ENCODE measurements around the gene SLAMF1.
A peak's percentile ranks its signal among the peaks of the same experiment; 100 is the strongest.
"Not testable (repeated sequence)": the region's sequence is repeated elsewhere in the genome, so short reads cannot be mapped to it uniquely, and the experiment has no call there.

The SLAMF1 gene

DNA sequence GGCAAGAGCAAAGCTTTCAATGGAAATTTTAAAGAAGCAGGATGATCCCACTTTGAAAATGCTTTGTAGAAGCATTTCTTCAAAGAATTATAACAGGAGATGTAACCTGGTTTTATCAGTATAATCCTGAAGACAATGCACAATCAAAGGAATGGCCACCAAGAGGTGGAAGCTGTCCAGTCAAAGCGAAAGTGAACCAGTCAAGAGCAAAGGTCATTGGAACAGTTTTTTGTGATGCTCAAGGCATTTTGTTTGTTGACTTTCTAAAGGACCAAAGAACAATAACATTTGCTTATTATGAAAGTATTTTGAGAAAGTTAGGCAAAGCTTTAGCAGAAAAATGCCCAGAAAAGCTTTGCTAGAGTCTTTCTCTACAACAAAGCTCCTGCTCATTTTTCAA, 62.1 kb downstream of the SLAMF1 start:
- H3K27me3 Mint-ChIP-seq = no peaks in the 10 kb centered on the region
- H3K27ac Mint-ChIP-seq = peak overlapping the region; percentile 45
- peaks cover 14% of the 10 kb centered on the region for H3K36me3 Mint-ChIP-seq (ENCODE audit: low read depth)
- peaks cover 12% of the 10 kb centered on the region for H3K9me3 Mint-ChIP-seq
- H3K4me3 Mint-ChIP-seq = peak overlapping the region; percentile 17
- H3K4me1 Mint-ChIP-seq (ENCODE audit: low read depth) = peaks cover 55% of the 10 kb centered on the region

DNA sequence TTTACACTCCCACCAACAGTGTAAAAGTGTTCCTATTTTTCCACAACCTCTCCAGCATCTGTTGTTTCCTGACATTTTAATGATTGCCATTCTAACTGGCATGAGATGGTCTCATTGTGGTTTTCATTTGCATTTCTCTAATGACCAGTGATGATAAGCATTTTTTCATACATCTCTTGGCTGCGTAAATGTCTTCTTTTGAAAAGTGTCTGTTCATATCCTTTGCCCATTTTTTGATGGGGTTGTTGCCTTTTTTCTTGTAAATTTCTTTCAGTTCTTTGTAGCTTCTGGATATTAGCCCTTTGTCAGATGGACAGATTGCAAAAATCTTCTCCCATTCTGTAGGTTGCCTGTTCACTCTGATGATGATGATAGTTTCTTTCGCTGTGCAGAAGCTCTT, 63.9 kb downstream of the SLAMF1 start:
- H3K4me1 Mint-ChIP-seq (ENCODE audit: low read depth) = peaks cover 63% of the 10 kb centered on the region
- H3K9me3 Mint-ChIP-seq = peaks cover 12% of the 10 kb centered on the region
- not testable (repeated sequence) for H3K27ac Mint-ChIP-seq, H3K4me3 Mint-ChIP-seq, H3K27me3 Mint-ChIP-seq
- peaks cover 18% of the 10 kb centered on the region for H3K36me3 Mint-ChIP-seq (ENCODE audit: low read depth)

DNA sequence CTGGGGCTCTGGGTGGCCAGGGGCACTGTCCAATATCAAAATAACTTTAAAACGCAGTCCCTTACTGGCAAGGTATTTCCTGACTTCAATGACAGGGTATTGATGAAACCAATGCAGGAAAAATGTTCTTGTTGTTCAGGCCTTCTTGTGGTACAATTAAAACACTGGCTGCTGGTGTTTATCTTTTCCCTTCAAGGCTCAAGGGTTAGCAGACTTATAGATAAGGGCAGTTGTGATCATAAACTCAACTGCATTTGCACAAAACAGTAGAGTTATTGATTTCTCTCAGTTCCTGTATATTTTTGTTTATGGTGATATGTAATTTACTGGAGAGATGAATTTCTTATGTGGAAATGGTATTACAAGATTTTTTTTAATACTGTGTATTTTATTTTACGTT, 64.9 kb downstream of the SLAMF1 start:
- H3K27me3 Mint-ChIP-seq = no peaks in the 10 kb centered on the region
- peaks cover 12% of the 10 kb centered on the region for H3K9me3 Mint-ChIP-seq
- peaks cover 26% of the 10 kb centered on the region for H3K36me3 Mint-ChIP-seq (ENCODE audit: low read depth)
- peak overlapping the region; percentile 78 for H3K27ac Mint-ChIP-seq
- no peak overlapping the region for H3K4me3 Mint-ChIP-seq
- H3K4me1 Mint-ChIP-seq (ENCODE audit: low read depth) = peaks cover 73% of the 10 kb centered on the region

DNA sequence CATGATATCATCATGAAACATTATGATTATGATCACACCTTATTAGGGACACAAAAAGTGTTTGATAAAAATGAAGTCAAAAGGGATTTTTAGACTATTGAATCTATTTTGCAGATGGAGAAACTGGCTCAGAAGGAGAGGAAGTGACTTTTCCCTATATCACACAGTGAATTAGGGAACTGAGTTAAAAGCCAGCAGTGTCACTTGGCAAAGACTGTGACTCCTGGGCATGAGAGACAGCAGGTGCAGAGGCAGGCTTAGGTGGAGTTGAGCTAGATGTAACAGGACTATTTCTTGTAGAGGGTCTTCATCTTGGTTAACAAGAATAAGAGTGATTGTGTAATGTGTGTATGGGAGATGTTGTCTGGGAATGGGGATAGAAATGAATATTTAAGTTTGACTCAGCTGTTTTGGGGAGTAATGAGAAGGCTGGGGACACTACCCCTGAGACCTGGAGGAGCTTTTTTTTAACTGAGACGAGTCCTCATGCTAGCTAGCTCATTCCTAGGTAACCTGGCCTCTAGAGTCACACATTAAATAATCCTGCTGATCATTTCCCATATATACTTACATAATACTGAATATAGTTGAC, 66.5 kb downstream of the SLAMF1 start:
- Mint-ChIP-seq H3K36me3 (ENCODE audit: low read depth) (peaks cover 26% of the 10 kb centered on the region), H3K9me3 (peaks cover 12% of the 10 kb centered on the region), H3K27ac (peak overlapping the region; percentile 78), H3K27me3 (no peaks in the 10 kb centered on the region), H3K4me3 (peak overlapping the region; percentile 33), H3K4me1 (ENCODE audit: low read depth) (peaks cover 80% of the 10 kb centered on the region)

DNA sequence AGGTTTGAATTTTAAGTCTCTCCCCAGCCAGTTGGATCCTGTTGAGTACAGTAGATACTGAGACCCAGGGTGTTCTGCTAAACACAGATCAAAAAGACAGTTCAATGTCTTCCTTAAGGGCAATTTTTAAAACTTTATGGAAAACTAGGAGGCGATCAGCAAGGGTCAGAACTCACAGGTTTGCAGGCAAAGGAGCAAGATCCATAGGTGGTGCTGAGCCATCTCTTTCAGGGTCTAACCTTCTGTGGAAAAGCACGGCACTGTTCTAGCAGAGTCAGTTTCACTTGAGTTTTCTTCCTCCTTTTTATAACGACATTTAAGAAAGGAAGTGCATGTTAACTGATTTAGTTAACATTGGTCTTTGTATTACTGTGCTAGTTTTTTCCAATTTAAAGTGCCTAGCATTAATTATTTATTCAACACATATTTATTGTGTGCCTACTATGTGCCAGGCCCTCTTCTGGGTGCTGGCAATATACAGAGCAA, 67.6 kb downstream of the SLAMF1 start, which contains the start of gene CD84:
CD84 (minus strand) TSS at position 281 of the 486 bp plus-strand sequence; CDS start at position 222, 59 bp downstream.
- H3K4me3 Mint-ChIP-seq = peak within 1 kb of the TSS; percentile 89
- no peaks in the 10 kb centered on the region for H3K27me3 Mint-ChIP-seq
- peaks cover 26% of the 10 kb centered on the region for H3K36me3 Mint-ChIP-seq (ENCODE audit: low read depth)
- peaks cover 12% of the 10 kb centered on the region for H3K9me3 Mint-ChIP-seq
- H3K4me1 Mint-ChIP-seq (ENCODE audit: low read depth) = peaks cover 80% of the 10 kb centered on the region
- H3K27ac Mint-ChIP-seq = peak within 1 kb of the TSS; percentile 99

DNA sequence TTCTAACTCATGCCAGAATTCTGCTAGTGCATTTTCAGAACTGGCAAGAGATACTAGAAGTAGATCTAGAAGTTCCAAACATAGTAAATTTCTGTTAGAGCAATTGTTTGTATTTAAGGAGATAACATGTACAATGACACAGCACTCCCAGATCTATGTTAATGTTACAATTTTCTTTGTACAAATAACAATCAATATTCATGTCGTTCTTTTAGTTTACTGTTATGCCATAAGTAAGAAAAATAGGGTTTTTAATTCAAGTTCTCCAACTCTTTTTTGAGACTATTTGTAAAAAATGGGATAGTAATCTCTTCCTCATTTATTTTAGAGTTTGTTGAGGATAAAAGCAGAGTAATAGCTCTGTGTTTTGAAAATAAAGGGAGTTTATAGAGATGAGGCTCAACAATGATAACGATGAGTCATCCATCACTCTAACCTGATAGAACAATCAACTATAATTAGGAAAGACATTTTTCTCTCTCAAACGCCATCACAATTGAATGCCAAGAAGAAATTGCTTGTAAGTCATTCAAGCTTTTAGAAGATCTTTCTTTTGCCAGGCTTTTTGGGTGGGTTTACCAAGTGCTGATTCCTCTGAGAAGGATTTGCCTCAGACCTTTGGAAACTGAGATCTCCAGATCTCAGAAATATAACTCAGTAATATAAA, 68.2 kb downstream of the SLAMF1 start:
- Mint-ChIP-seq H3K9me3 (peaks cover 7% of the 10 kb centered on the region), H3K4me1 (ENCODE audit: low read depth) (peaks cover 80% of the 10 kb centered on the region), H3K4me3 (peak overlapping the region; percentile 89), H3K36me3 (ENCODE audit: low read depth) (peaks cover 22% of the 10 kb centered on the region), H3K27me3 (no peaks in the 10 kb centered on the region), H3K27ac (peak overlapping the region; percentile 99)

DNA sequence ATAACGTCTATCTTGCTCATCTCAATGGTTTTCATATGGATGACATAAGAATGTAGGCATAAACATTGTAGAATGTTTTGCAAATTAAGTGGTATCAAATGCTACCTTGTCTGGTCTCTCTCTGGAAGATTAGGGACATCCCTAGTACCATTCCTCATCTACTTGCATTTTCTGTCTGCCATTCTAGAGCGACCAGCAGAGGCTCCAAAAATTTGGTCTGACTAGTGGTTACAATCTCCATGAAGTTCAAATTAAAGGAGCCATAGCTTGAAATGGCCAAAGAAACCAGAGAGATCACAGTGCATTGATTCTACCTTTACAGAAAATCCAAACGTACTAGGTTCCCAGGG, 68.7 kb downstream of the SLAMF1 start:
- Mint-ChIP-seq H3K4me1 (ENCODE audit: low read depth) (peaks cover 83% of the 10 kb centered on the region), H3K27me3 (no peaks in the 10 kb centered on the region), H3K9me3 (peaks cover 3% of the 10 kb centered on the region), H3K36me3 (ENCODE audit: low read depth) (peaks cover 22% of the 10 kb centered on the region), H3K4me3 (peak overlapping the region; percentile 89), H3K27ac (peak overlapping the region; percentile 99)

DNA sequence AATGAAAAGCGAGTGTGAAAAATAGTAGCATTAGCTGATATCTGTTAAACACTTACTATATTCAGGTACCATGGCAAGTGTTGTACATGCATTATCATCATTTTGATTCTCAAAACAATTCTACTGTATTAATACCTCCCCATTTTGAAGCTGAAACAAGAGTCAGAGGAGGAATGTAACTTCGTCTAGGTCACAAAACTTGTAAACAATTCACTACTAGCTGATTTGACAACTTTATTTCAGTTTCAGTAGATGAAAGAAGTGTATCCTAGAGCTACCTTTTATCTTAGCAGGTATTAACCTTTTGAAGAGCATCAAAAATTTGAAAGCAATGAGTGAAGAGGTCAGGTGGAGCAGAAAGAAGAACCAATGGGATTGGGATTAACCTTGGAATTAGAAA, 69.2 kb downstream of the SLAMF1 start:
- Mint-ChIP-seq H3K36me3 (ENCODE audit: low read depth) (peaks cover 23% of the 10 kb centered on the region), H3K4me3 (peak overlapping the region; percentile 89), H3K4me1 (ENCODE audit: low read depth) (peaks cover 88% of the 10 kb centered on the region), H3K9me3 (no peaks in the 10 kb centered on the region), H3K27me3 (no peaks in the 10 kb centered on the region), H3K27ac (peak overlapping the region; percentile 99)

DNA sequence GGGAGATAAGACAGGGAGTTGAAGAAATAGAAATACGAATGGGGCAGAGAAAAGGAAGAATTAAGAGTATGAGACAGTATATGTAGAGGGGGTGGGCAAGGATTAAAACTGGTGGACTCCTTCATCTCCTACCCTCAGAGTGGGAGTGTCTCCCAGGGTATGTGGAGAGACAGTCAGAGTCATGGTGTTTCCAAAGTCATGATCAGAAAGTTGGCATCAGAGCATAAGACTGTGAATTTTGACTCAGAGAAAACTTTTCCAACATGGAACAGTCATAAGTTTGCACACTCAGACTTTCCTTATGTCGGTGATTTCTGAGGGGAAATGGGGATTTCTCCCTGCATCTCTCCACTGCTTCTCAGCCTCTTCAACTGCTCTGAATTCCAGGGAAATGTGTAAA, 70.0 kb downstream of the SLAMF1 start:
- H3K4me3 Mint-ChIP-seq = peak overlapping the region; percentile 89
- peaks cover 94% of the 10 kb centered on the region for H3K4me1 Mint-ChIP-seq (ENCODE audit: low read depth)
- peaks cover 28% of the 10 kb centered on the region for H3K36me3 Mint-ChIP-seq (ENCODE audit: low read depth)

DNA sequence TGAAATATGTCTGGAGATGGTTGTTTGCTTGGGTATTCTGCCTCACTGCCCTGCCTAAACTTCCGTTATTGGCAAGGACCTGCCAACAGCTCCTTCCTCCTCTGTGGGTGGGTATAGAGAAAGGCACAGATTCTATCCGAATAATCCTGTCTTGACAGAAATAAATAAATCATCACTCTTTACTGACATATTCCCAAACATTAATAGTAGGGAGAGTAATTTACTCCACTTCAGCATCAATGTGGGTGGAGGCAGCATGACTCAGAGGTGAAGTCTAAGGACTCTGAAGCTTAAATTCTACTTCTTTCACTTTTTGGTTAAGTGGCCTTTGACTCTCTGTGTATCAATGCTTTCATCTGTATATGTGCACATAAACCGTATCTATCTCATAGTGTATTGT, 70.5 kb downstream of the SLAMF1 start:
- H3K27ac Mint-ChIP-seq = peak overlapping the region; percentile 99
- peaks cover 94% of the 10 kb centered on the region for H3K4me1 Mint-ChIP-seq (ENCODE audit: low read depth)
- H3K9me3 Mint-ChIP-seq = peaks cover 7% of the 10 kb centered on the region
- peak overlapping the region; percentile 89 for H3K4me3 Mint-ChIP-seq
- H3K36me3 Mint-ChIP-seq (ENCODE audit: low read depth) = peaks cover 33% of the 10 kb centered on the region
- no peaks in the 10 kb centered on the region for H3K27me3 Mint-ChIP-seq

More for the DNA sequence above, 70.0 kb downstream of the SLAMF1 start:
- no peaks in the 10 kb centered on the region for H3K27me3 Mint-ChIP-seq
- peaks cover 5% of the 10 kb centered on the region for H3K9me3 Mint-ChIP-seq
- H3K27ac Mint-ChIP-seq = peak overlapping the region; percentile 99

DNA sequence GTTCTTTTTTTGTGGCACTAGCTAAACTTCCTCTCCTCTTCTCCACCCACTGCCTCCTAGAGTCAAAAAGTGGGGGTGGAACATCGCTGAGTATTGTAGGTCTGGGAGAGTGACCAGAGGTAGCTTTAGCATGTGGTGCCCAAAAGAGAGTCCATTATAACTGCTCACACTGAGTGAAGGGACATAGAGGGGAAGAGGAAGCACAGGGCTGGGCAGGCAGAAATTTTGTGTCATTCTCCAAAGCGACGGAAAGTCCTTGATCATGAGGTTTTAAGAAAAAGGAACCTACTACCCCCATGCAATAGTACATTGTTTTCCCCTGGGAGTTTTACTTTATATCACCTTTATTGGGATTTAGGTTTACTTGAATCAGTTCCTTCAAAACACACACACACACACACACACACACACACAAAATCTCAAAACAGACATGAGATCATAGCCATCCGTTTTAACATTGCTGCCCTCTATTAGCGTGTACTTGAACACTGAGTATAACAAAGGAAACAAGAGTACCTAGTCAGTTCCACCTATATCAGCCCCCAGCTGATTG, 71.7 kb downstream of the SLAMF1 start:
- Mint-ChIP-seq H3K27me3 (no peaks in the 10 kb centered on the region), H3K9me3 (peaks cover 12% of the 10 kb centered on the region), H3K36me3 (ENCODE audit: low read depth) (peaks cover 41% of the 10 kb centered on the region), H3K4me1 (ENCODE audit: low read depth) (peaks cover 94% of the 10 kb centered on the region), H3K4me3 (peak overlapping the region; percentile 89), H3K27ac (peak overlapping the region; percentile 99)

DNA sequence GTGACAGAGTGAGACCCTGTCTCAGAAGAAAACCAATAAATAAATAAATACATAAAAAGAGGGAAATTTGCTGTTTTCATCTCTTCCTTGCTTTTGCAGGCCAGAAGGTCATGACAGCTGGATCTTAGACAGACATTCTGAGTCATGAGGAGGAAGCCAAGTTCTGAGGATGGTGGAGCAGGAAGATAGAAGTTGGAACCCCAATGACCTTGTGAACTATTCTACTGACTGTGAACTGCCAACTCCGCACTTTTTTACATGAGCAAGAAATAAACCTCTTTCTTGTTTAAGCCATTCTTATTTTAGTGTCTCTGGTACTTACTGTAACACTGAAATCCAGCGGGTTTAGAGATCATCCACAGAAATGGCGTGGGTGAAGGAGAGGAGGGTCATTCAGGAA, 76.0 kb downstream of the SLAMF1 start:
- Mint-ChIP-seq H3K36me3 (ENCODE audit: low read depth) (peaks cover 53% of the 10 kb centered on the region), H3K4me1 (ENCODE audit: low read depth) (peaks cover 100% of the 10 kb centered on the region), H3K27me3 (no peaks in the 10 kb centered on the region), H3K9me3 (peaks cover 12% of the 10 kb centered on the region), H3K4me3 (no peak overlapping the region), H3K27ac (peak overlapping the region; percentile 99)

DNA sequence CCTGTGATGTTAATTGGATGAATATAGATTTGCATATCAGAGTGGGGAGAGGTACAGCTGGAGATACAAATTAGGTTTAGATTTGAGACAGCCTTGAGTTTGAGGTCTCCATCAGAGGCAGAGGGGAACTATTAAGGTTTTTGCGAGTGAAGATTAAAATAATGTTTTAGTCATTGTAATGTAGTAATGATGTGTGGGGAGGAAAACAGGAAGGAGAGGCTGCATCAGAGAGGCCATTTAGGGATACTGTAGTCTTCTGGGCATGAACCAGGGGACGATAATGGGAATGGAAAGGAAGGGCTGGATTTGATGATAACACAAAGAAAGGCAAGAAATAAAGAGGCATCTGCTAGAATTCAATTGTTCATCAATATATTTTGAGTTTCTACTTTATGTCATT, 77.0 kb downstream of the SLAMF1 start:
- Mint-ChIP-seq H3K9me3 (peaks cover 12% of the 10 kb centered on the region), H3K27ac (peak overlapping the region; percentile 96), H3K27me3 (no peaks in the 10 kb centered on the region), H3K36me3 (ENCODE audit: low read depth) (peaks cover 63% of the 10 kb centered on the region), H3K4me1 (ENCODE audit: low read depth) (peaks cover 100% of the 10 kb centered on the region), H3K4me3 (peak overlapping the region; percentile 73)

DNA sequence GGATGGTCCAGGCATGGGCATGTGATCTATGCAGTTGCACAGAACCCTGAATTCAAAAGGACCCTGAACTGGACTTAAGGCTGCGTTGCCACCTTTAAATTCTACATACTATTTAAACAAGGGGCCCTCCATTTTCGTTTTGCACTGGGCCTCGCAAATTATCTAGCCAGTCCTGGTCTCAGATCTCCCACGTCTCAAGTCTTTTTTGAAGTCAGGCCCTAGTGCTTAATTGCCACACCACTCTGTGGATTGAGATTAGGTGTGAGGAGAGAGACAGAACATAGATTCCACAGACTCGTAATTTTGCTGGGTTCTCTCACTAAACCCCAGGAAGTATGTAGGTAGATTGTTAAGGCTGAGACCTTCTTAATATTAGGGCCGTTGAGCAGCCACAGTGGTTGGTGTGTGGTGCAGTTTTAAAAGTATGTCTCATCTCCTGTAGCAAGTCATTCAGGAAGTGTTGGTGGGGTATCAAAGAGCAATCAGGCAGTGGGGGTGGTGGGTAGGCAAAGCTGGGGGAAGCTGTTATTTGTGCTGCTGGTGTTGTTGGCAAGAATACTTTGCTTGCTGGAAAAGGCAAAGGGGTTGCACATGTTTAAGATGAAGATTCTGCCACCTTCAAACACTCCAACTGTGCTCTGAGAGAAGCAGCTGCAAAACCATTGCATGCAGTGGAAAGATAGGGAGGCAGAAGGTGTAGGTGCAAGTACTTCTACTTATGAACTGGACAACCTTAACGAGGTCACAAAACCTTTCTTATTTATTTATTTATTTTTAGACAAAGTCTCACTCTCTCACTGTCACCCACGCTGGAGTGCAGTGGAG, 78.8 kb downstream of the SLAMF1 start:
- H3K27ac Mint-ChIP-seq = peak overlapping the region; percentile 96
- peaks cover 100% of the 10 kb centered on the region for H3K4me1 Mint-ChIP-seq (ENCODE audit: low read depth)
- H3K27me3 Mint-ChIP-seq = no peaks in the 10 kb centered on the region
- H3K9me3 Mint-ChIP-seq = peaks cover 19% of the 10 kb centered on the region
- H3K36me3 Mint-ChIP-seq (ENCODE audit: low read depth) = peaks cover 74% of the 10 kb centered on the region
- peak overlapping the region; percentile 70 for H3K4me3 Mint-ChIP-seq

DNA sequence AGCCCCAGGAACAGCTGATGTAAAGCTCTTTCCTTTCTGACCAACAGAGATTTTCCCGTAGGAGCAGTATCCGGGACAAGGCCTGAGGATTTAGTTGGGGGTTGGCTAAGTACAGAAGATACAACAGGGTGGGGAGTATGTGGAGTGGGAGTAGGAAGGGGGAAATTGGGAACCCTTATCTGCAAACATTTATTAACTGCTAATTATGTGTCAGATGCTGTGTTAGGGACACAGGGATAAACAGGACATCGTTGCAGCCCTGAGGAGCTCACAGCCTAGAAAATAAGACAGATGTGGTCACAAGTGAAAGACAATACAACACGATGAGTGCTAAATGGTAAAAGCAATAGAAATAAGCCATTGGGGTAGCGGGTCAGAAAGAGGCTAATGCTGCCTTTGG, 79.5 kb downstream of the SLAMF1 start:
- H3K36me3 Mint-ChIP-seq (ENCODE audit: low read depth) = peaks cover 77% of the 10 kb centered on the region
- H3K9me3 Mint-ChIP-seq = peaks cover 22% of the 10 kb centered on the region
- H3K27ac Mint-ChIP-seq = peak overlapping the region; percentile 96
- H3K27me3 Mint-ChIP-seq = no peaks in the 10 kb centered on the region
- peaks cover 100% of the 10 kb centered on the region for H3K4me1 Mint-ChIP-seq (ENCODE audit: low read depth)
- H3K4me3 Mint-ChIP-seq = peak overlapping the region; percentile 70
